AG09319 (cell line): ENCODE data around the gene MAML3.

ENCODE experiments used
- DNase-seq: peaks from one replicate; pipeline ENCODE4 v3.0.0-alpha.2; 2010; ENCODE audit warnings: low read depth; ENCODE audit errors: extremely low read depth
- CTCF ChIP-seq: IDR thresholded peaks from 2 replicates; pipeline ENCODE4 v1.5.1; 2011; ENCODE audit warnings: low read depth, mild to moderate bottlenecking, inconsistent platforms, low read length, moderate library complexity

The MAML3 gene

GRCh38 chr4:140153718-140154571, at the start of gene MAML3:
Gene MAML3 (minus strand): TSS chr4:140154184. CDS start chr4:140153327, 857 bp downstream.
- no peak for TF ChIP-seq CTCF
- DNase-seq = peak; percentile 91

- TF ChIP-seq CTCF = no peak
- no peak for DNase-seq
Measured at GRCh38 chr4:140198942-140199341, 45.0 kb upstream of the MAML3 start.

- DNase-seq = no peak
Measured at GRCh38 chr4:140195806-140196205, 41.8 kb upstream of the MAML3 start.

GRCh38 chr4:140189805-140190204, 35.8 kb upstream of the MAML3 start:
- DNase-seq = no peak
- no peak for TF ChIP-seq CTCF

More at GRCh38 chr4:140195806-140196205, 41.8 kb upstream of the MAML3 start:
- no peak for TF ChIP-seq CTCF

- DNase-seq = peak; percentile 30
- no peak for TF ChIP-seq CTCF
Measured at GRCh38 chr4:140188975-140189374, 35.0 kb upstream of the MAML3 start.

GRCh38 chr4:140187316-140187695, 33.3 kb upstream of the MAML3 start:
- DNase-seq = no peak
- TF ChIP-seq CTCF = no peak

- DNase-seq = no peak
- TF ChIP-seq CTCF = no peak
Measured at GRCh38 chr4:140186651-140187315, 32.8 kb upstream of the MAML3 start.
